HEK293 (cell line): Measurements from ENCODE around the gene SLIT1.

Experiments used
- CTCF ChIA-PET: fragments of 350-600 bp; formaldehyde crosslinking; extraction: SDS; loops from one replicate; lab custom pipeline; 2021; ENCODE audit warnings: antibody characterized with exemption; lab: Yijun Ruan, JAX
- POLR2A ChIA-PET: fragments of 300-600 bp; formaldehyde crosslinking; extraction: SDS; loops from one replicate; lab custom pipeline; 2020; ENCODE audit warnings: antibody characterized with exemption, inconsistent platforms; lab: Yijun Ruan, JAX
- H3K27ac ChIP-seq: fragments of 200-500 bp; sonication (Bioruptor generic); 2 replicates; pipeline ENCODE4 v1.5.1; 2014; ENCODE audit warnings: low read depth, low read length, control low read depth, inconsistent platforms; ENCODE audit errors: extremely low read depth
- H3K36me3 ChIP-seq, 2 experiments: fragments of 200-500 bp in 1 of 2; sonication (Bioruptor generic) in 1 of 2; 1 replicate in 1 of 2; 2 replicates in 1 of 2; pipeline ENCODE4 v1.5.1; 2014 to 2017; ENCODE audit warnings: inconsistent platforms in 2 of 2, low read length in 2 of 2; ENCODE audit not compliant: control insufficient read depth in 2 of 2, insufficient read depth in 1 of 2
- H3K4me1 ChIP-seq: fragments of 200-500 bp; sonication (Bioruptor generic); 2 replicates; pipeline ENCODE4 v1.5.1; 2014; ENCODE audit warnings: mild to moderate bottlenecking, low read length, inconsistent platforms; ENCODE audit not compliant: control insufficient read depth, insufficient read depth
- H3K4me3 ChIP-seq: 2 replicates; pipeline ENCODE4 v1.5.1; 2011; ENCODE audit warnings: low read depth, mild to moderate bottlenecking, control low read depth, low read length, moderate library complexity
- H3K9me3 ChIP-seq: fragments of 200-500 bp; sonication (Bioruptor generic); 2 replicates; pipeline ENCODE4 v1.5.1; 2014; ENCODE audit warnings: low read depth, low read length, inconsistent platforms; ENCODE audit not compliant: control insufficient read depth, insufficient read depth
- GFI1B ChIP-seq: fragments of 450-650 bp; formaldehyde crosslinking; IDR thresholded peaks from 2 replicates; pipeline ENCODE4 v1.5.1; 2016; ENCODE audit warnings: missing biosample characterization, missing genetic modification characterization
- INSM2 ChIP-seq: fragments of 450-650 bp; formaldehyde crosslinking; IDR thresholded peaks from 2 replicates; pipeline ENCODE4 v1.5.1; 2016; ENCODE audit warnings: missing biosample characterization, missing genetic modification characterization
- RBAK ChIP-seq: fragments of 450-650 bp; formaldehyde crosslinking; IDR thresholded peaks from 2 replicates; pipeline ENCODE4 v1.5.1; 2016; ENCODE audit warnings: missing biosample characterization, missing genetic modification characterization
- REPIN1 ChIP-seq: fragments of 450-650 bp; formaldehyde crosslinking; IDR thresholded peaks from 2 replicates; pipeline ENCODE4 v1.5.1; 2017; ENCODE audit warnings: missing biosample characterization, missing genetic modification characterization, low read depth
- SETDB1 ChIP-seq: IDR thresholded peaks from one replicate; pipeline ENCODE4 v1.6.1; 2017; ENCODE audit warnings: mild to moderate bottlenecking, low read length, moderate library complexity, mixed read lengths; ENCODE audit not compliant: insufficient read length
- SP7 ChIP-seq: fragments of 450-650 bp; formaldehyde crosslinking; IDR thresholded peaks from 2 replicates; pipeline ENCODE4 v1.5.1; 2016; ENCODE audit warnings: missing biosample characterization, missing genetic modification characterization
- YY2 ChIP-seq: fragments of 450-650 bp; formaldehyde crosslinking; IDR thresholded peaks from 2 replicates; pipeline ENCODE4 v1.5.1; 2016; ENCODE audit warnings: missing biosample characterization, missing genetic modification characterization
- ZBTB1 ChIP-seq: fragments of 450-650 bp; formaldehyde crosslinking; IDR thresholded peaks from 2 replicates; pipeline ENCODE4 v1.5.1; 2016; ENCODE audit warnings: missing biosample characterization, missing genetic modification characterization
- ZFP69B ChIP-seq: fragments of 450-650 bp; formaldehyde crosslinking; IDR thresholded peaks from 2 replicates; pipeline ENCODE4 v1.5.1; 2016; ENCODE audit warnings: missing biosample characterization, missing genetic modification characterization
- ZNF132 ChIP-seq: fragments of 450-650 bp; formaldehyde crosslinking; IDR thresholded peaks from 2 replicates; pipeline ENCODE4 v1.5.1; 2017; ENCODE audit warnings: missing biosample characterization, missing genetic modification characterization, borderline replicate concordance
- ZNF155 ChIP-seq: fragments of 450-650 bp; formaldehyde crosslinking; IDR thresholded peaks from 2 replicates; pipeline ENCODE4 v1.5.1; 2016; ENCODE audit warnings: missing biosample characterization, missing genetic modification characterization
- ZNF16 ChIP-seq: fragments of 450-650 bp; formaldehyde crosslinking; IDR thresholded peaks from 2 replicates; pipeline ENCODE4 v1.5.1; 2016; ENCODE audit warnings: low read depth, missing biosample characterization, missing genetic modification characterization
- ZNF211 ChIP-seq: fragments of 450-650 bp; formaldehyde crosslinking; IDR thresholded peaks from 2 replicates; pipeline ENCODE4 v1.5.1; 2016; ENCODE audit warnings: low read depth, missing biosample characterization, missing genetic modification characterization
- ZNF292 ChIP-seq: fragments of 450-650 bp; formaldehyde crosslinking; IDR thresholded peaks from 2 replicates; pipeline ENCODE4 v1.5.1; 2016; ENCODE audit warnings: low read depth, missing biosample characterization, missing genetic modification characterization, borderline replicate concordance
- ZNF350 ChIP-seq: fragments of 450-650 bp; formaldehyde crosslinking; IDR thresholded peaks from 2 replicates; pipeline ENCODE4 v1.5.0; 2017; ENCODE audit warnings: missing biosample characterization, mild to moderate bottlenecking, missing genetic modification characterization
- ZNF391 ChIP-seq: fragments of 450-650 bp; formaldehyde crosslinking; IDR thresholded peaks from 2 replicates; pipeline ENCODE4 v1.5.1; 2016; ENCODE audit warnings: low read depth, missing biosample characterization, missing genetic modification characterization, borderline replicate concordance
- ZNF473 ChIP-seq: fragments of 450-650 bp; formaldehyde crosslinking; IDR thresholded peaks from 2 replicates; pipeline ENCODE4 v1.5.1; 2017; ENCODE audit warnings: missing biosample characterization, missing genetic modification characterization
- ZNF548 ChIP-seq: fragments of 450-650 bp; formaldehyde crosslinking; IDR thresholded peaks from 2 replicates; pipeline ENCODE4 v1.5.1; 2016; ENCODE audit warnings: missing biosample characterization, missing genetic modification characterization
- ZNF555 ChIP-seq: fragments of 450-650 bp; formaldehyde crosslinking; conservative IDR thresholded peaks from 2 replicates; pipeline ENCODE4 v1.5.1; 2017; ENCODE audit warnings: missing biosample characterization, mild to moderate bottlenecking, missing genetic modification characterization, inconsistent platforms
- ZNF561 ChIP-seq: fragments of 450-650 bp; IDR thresholded peaks from 2 replicates; pipeline ENCODE4 v1.5.1; 2018; ENCODE audit warnings: missing biosample characterization, missing genetic modification characterization, borderline replicate concordance
- ZNF571 ChIP-seq: fragments of 450-650 bp; formaldehyde crosslinking; IDR thresholded peaks from 2 replicates; pipeline ENCODE4 v1.5.0; 2017; ENCODE audit warnings: missing biosample characterization, missing genetic modification characterization
- ZNF658 ChIP-seq: fragments of 450-650 bp; formaldehyde crosslinking; IDR thresholded peaks from 2 replicates; pipeline ENCODE4; 2016; ENCODE audit warnings: missing biosample characterization, missing genetic modification characterization
- ZNF664 ChIP-seq: fragments of 450-650 bp; formaldehyde crosslinking; IDR thresholded peaks from 2 replicates; pipeline ENCODE4 v1.5.1; 2016; ENCODE audit warnings: missing biosample characterization, missing genetic modification characterization
- ZNF677 ChIP-seq: fragments of 450-650 bp; IDR thresholded peaks from 2 replicates; pipeline ENCODE4 v1.5.0; 2018; ENCODE audit warnings: missing biosample characterization, mild to moderate bottlenecking, missing genetic modification characterization, moderate library complexity
- ZNF747 ChIP-seq: fragments of 450-650 bp; formaldehyde crosslinking; IDR thresholded peaks from 2 replicates; pipeline ENCODE4 v1.5.1; 2016; ENCODE audit warnings: missing biosample characterization, missing genetic modification characterization
- ZNF830 ChIP-seq: fragments of 450-650 bp; IDR thresholded peaks from 2 replicates; pipeline ENCODE4 v1.5.0; 2018; ENCODE audit warnings: missing biosample characterization, missing genetic modification characterization, low read depth, mild to moderate bottlenecking, moderate library complexity
- ZNF843 ChIP-seq: fragments of 450-650 bp; formaldehyde crosslinking; IDR thresholded peaks from 2 replicates; pipeline ENCODE4 v1.5.1; 2016; ENCODE audit warnings: missing biosample characterization, missing genetic modification characterization
- ZSCAN23 ChIP-seq: fragments of 450-650 bp; formaldehyde crosslinking; IDR thresholded peaks from 2 replicates; pipeline ENCODE4 v1.5.1; 2016; ENCODE audit warnings: missing biosample characterization, missing genetic modification characterization
- ZSCAN4 ChIP-seq: fragments of 450-650 bp; formaldehyde crosslinking; IDR thresholded peaks from 2 replicates; pipeline ENCODE4 v1.5.1; 2017; ENCODE audit warnings: missing biosample characterization, missing genetic modification characterization
- TF ChIP-seq, protein P1 (sequence below): fragments of 450-650 bp; formaldehyde crosslinking; IDR thresholded peaks from 2 replicates; pipeline ENCODE4 v1.5.1; 2016; ENCODE audit warnings: missing biosample characterization, missing genetic modification characterization

The SLIT1 gene

GRCh38 chr10:97128039-97128492 is 57.7 kb downstream of the SLIT1 start:
- ChIA-PET POLR2A (no interaction called here), CTCF (interaction anchor here (1.1 to 1.2 kb wide), 2 partner anchors 69 to 82 kb away, joined by 3 to 4 read pairs; no protein-coding TSS in a partner anchor)
- H3K4me3 ChIP-seq: no peak overlapping the region
- no peaks in the 10 kb centered on the region for H3K36me3 ChIP-seq
- no peaks in the 10 kb centered on the region for H3K9me3 ChIP-seq
- H3K4me1 ChIP-seq: no peaks in the 10 kb centered on the region
- TF ChIP-seq SP7 (tag by site-specific recombination) (no peak), ZNF677 (tag by site-specific recombination) (no peak), ZNF155 (no peak), ZNF548 (tag by site-specific recombination) (no peak), INSM2 (tag by site-specific recombination) (no peak), YY2 (tag by site-specific recombination) (no peak), ZNF830 (tag by site-specific recombination) (no peak), ZNF555 (no peak), ZNF664 (tag by site-specific recombination) (no peak), REPIN1 (tag by site-specific recombination) (no peak), ZNF16 (tag by site-specific recombination) (no peak)
- TF ChIP-seq, protein P1, sequence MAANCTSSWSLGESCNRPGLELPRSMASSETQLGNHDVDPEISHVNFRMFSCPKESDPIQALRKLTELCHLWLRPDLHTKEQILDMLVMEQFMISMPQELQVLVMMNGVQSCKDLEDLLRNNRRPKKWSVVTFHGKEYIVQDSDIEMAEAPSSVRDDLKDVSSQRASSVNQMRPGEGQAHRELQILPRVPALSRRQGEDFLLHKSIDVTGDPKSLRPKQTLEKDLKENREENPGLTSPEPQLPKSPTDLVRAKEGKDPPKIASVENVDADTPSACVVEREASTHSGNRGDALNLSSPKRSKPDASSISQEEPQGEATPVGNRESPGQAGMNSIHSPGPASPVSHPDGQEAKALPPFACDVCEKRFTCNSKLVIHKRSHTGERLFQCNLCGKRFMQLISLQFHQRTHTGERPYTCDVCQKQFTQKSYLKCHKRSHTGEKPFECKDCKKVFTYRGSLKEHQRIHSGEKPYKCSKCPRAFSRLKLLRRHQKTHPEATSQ: no peak
- no peak overlapping the region for H3K27ac ChIP-seq

DNA sequence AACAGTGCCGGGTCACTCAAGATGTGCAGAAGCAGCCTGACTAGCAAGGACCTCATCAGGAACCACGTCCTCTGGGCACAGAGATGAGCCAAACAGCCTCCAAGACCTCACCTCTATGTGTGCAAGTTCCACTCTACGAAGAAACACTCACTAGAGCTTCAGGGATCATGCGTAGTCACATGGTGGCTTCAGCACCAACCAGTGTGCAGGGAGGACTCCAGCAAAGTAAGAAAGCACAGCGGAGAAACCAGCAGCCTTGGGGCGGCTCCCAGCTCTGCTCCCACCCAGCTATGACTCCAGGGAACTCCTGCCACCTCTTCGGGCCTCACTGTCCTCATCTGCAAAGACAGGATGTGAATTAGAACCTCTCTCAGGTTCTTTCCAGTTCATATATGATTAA is 58.2 kb downstream of the SLIT1 start:
- H3K4me1 ChIP-seq: no peaks in the 10 kb centered on the region
- ChIA-PET CTCF (interaction anchor here (0.6 kb wide), 1 partner anchor 902 kb away, joined by 3 read pairs; no protein-coding TSS in a partner anchor), POLR2A (no interaction called here)

DNA sequence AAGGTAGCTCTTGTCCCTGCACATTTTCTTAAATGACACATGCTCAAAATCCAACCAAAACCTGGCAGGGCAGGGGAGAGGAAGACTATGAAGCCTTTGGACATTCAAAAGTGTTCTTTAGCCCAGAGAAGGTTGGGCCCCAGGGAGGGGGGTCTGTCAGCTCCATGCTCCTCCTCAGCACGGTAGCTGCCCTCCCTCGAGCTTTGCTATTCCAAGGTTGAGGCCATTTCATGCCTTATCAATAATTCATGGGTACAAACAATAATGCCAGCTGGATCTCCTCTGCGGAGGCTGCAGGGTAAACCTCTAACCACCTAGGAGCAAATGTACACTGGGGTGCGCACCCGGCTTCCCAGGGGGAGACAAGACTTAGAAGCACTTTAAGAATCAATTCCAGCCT is 61.5 kb downstream of the SLIT1 start:
- Histone ChIP-seq H3K9me3 (no peaks in the 10 kb centered on the region), H3K36me3 (no peaks in the 10 kb centered on the region), H3K4me1 (no peaks in the 10 kb centered on the region), H3K4me3 (no peak overlapping the region), H3K27ac (no peak overlapping the region)
- ChIA-PET CTCF (interaction anchor here (0.5 to 0.6 kb wide), 2 partner anchors 14 to 59 kb away, joined by 5 to 6 read pairs; no protein-coding TSS in a partner anchor), POLR2A (no interaction called here)
- TF ChIP-seq ZNF561 (no peak), ZNF391 (no peak), ZNF211 (no peak), ZFP69B (tag by site-specific recombination) (no peak), ZBTB1 (tag by site-specific recombination) (no peak), ZNF473 (tag by site-specific recombination) (no peak), ZSCAN23 (no peak), ZNF843 (tag by site-specific recombination) (no peak), ZNF292 (tag by site-specific recombination) (no peak), ZNF350 (tag by site-specific recombination) (no peak), GFI1B (no peak), ZSCAN4 (tag by site-specific recombination) (no peak)

More for the DNA sequence above, 58.2 kb downstream of the SLIT1 start:
- Histone ChIP-seq H3K36me3 (no peaks in the 10 kb centered on the region), H3K9me3 (no peaks in the 10 kb centered on the region), H3K4me3 (no peak overlapping the region), H3K27ac (no peak overlapping the region)
- TF ChIP-seq ZNF555 (no peak), SETDB1 (no peak), ZSCAN23 (no peak), RBAK (tag by site-specific recombination) (no peak), ZNF830 (tag by site-specific recombination) (no peak), ZNF747 (tag by site-specific recombination) (no peak), ZNF571 (tag by site-specific recombination) (no peak), ZNF132 (tag by site-specific recombination) (no peak), ZNF658 (tag by site-specific recombination) (no peak)
